ENCODE measurements around the gene N4BP2.
A peak's percentile ranks its signal among the peaks of the same experiment; 100 is the strongest.

The N4BP2 gene

GRCh38 chr4:40187386-40187906 lies 130.8 kb downstream of the N4BP2 start:
- peak; percentile 79 for FAIRE-seq
- no peak for DNase-seq (ENCODE audit: insufficient read length)
- TF ChIP-seq TAF1 (IDR thresholded peaks at IDR 0.05; ENCODE audit: borderline replicate concordance, low read depth, low read length) (no peak), POLR2A (IDR thresholded peaks at IDR 0.05; ENCODE audit: low read depth, low read length) (no peak), POLR2AphosphoS5 (IDR thresholded peaks at IDR 0.05; ENCODE audit: low read depth, low read length) (no peak)

- no peak for FAIRE-seq
- no peak for DNase-seq (ENCODE audit: insufficient read length)
- no peak for TF ChIP-seq POLR2A (IDR thresholded peaks at IDR 0.05; ENCODE audit: low read depth, low read length)
- TF ChIP-seq POLR2AphosphoS5 (IDR thresholded peaks at IDR 0.05; ENCODE audit: low read depth, low read length), result no peak
- no peak for TF ChIP-seq TAF1 (IDR thresholded peaks at IDR 0.05; ENCODE audit: borderline replicate concordance, low read depth, low read length)
Measured at GRCh38 chr4:40190019-40190418, 133.4 kb downstream of the N4BP2 start.

GRCh38 chr4:40190465-40190864 lies 133.8 kb downstream of the N4BP2 start:
- DNase-seq (ENCODE audit: insufficient read length) (no peak), FAIRE-seq (no peak)

DNA sequence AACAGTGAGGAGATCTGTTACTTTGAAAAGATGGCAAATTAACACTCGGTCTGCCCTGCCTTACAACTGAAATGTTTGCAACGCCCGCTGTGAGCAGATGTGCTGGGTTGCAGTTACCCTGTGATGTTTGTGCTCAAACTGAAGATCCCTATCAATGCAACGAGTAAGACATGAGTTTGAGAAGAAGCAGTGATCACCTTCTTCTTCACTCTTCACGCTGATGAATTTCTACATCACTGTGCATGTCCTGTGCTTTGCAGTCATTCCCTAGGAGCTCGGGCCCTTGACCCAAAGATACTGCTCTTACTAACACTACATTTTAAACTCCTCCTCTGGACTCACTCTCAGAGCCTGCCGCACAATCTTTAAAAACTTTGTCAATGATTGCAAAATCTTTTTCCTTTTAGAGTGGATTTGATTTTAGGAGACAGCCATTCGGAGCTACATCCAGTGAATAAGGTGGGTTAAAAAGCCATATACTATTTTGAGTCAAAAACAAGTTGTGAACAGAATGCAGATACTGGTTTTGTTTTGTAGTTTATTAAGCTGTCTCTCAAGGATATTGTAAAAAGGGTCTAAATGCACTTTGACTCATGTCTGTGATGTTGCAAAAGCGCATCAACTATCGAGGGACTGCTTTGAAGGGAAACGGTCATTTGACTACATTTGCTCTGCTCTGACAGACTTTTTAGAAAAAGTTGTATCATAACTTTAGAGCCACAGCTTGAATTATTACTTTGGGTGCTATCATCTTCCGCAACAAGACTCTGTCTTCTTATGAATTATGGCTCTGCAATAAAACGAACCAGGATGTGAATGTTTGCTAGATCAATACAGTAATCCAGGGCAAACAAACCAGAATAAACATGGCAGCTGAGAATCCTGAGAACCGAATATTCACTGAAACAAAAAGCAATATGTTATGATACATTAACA lies 134.5 kb downstream of the N4BP2 start:
- peak; percentile 78 for FAIRE-seq
- no peak for DNase-seq (ENCODE audit: insufficient read length)

More at GRCh38 chr4:40190465-40190864, 133.8 kb downstream of the N4BP2 start:
- no peak for TF ChIP-seq TAF1 (IDR thresholded peaks at IDR 0.05; ENCODE audit: borderline replicate concordance, low read depth, low read length)
- no peak for TF ChIP-seq POLR2A (IDR thresholded peaks at IDR 0.05; ENCODE audit: low read depth, low read length)
- TF ChIP-seq POLR2AphosphoS5 (IDR thresholded peaks at IDR 0.05; ENCODE audit: low read depth, low read length), result no peak

DNA sequence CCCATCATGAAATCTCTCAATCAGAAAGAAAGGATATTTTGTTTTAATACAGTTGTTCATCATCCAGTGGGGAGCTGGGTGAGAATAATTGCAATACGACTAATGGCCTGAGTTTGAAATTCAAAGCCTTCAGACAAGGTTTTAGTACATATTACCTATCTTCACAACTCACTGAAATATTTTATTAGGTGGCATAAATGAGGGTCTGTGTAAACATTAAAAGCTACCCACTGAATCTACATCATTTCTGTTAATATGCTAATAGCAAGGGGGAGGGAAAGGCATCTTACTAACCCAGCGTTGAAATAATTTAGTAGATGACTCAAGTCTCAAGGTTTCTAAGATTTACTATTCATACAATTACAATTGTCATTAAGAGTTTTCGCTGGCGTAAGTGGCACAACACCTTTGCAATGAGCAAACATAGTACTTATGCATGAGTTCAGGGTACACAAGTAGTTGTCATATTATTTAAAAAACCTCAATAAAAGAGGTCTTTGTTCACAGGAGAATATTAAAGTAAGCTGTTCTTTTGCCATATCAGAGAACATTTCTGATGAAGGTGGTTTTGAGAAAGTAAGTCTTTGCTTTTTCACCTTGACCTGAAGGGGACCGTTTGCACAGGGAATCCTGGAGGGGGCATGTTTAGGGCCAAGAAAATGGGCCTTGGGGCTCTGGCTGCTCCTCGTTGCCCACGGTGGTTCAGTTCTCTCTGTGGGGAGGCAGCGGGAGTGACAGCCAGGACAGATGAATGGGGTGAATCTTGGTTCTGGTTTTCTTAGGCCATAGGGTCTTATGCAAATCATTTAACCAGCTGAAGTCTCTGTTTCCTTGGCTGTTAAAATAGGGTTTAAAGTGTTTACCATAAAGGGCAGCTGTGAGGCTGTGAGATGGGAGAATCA lies 135.7 kb downstream of the N4BP2 start:
- TF ChIP-seq POLR2AphosphoS5 (IDR thresholded peaks at IDR 0.05; ENCODE audit: low read depth, low read length) (peak; percentile 88), POLR2A (IDR thresholded peaks at IDR 0.05; ENCODE audit: low read depth, low read length) (peak; percentile 82), TAF1 (IDR thresholded peaks at IDR 0.05; ENCODE audit: borderline replicate concordance, low read depth, low read length) (peak; percentile 56)
- FAIRE-seq (peak; percentile 96), DNase-seq (ENCODE audit: insufficient read length) (no peak)

More for the DNA sequence above, 134.5 kb downstream of the N4BP2 start:
- TF ChIP-seq TAF1 (IDR thresholded peaks at IDR 0.05; ENCODE audit: borderline replicate concordance, low read depth, low read length) (no peak), POLR2A (IDR thresholded peaks at IDR 0.05; ENCODE audit: low read depth, low read length) (peak; percentile 50; the same call in 1 of the 2 replicates), POLR2AphosphoS5 (IDR thresholded peaks at IDR 0.05; ENCODE audit: low read depth, low read length) (peak; percentile 45; the same call in 1 of the 2 replicates)

- TF ChIP-seq POLR2A (IDR thresholded peaks at IDR 0.05; ENCODE audit: low read depth, low read length) (peak; percentile 63), POLR2AphosphoS5 (IDR thresholded peaks at IDR 0.05; ENCODE audit: low read depth, low read length) (peak; percentile 77; the same call in 1 of the 2 replicates), TAF1 (IDR thresholded peaks at IDR 0.05; ENCODE audit: borderline replicate concordance, low read depth, low read length) (no peak; the same call in 1 of the 2 replicates)
- no peak for FAIRE-seq
- DNase-seq (ENCODE audit: insufficient read length), result no peak
Measured at GRCh38 chr4:40193016-40193571, 136.4 kb downstream of the N4BP2 start.

DNA sequence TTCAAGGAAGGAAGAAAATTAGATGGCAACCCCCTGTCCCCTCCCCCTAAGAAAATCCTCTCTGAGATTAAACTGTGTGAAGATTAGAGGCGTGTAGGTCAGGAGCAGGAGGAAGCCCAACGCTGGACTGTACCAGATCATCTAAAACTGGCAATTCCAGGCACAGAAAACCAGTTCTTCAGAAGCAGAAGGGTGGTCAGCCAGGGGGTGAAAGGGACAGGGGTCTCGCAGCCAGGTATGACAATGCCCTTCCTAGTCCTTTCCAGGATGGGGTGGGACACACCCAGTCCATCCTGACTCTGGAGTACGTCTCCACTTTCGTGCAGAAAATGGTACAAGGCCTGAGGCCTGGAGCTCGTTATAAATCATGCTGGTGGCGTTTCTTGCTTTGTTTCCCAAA lies 136.9 kb downstream of the N4BP2 start:
- FAIRE-seq (peak; percentile 61), DNase-seq (ENCODE audit: insufficient read length) (no peak)
- TF ChIP-seq POLR2AphosphoS5 (IDR thresholded peaks at IDR 0.05; ENCODE audit: low read depth, low read length) (no peak), POLR2A (IDR thresholded peaks at IDR 0.05; ENCODE audit: low read depth, low read length) (no peak), TAF1 (IDR thresholded peaks at IDR 0.05; ENCODE audit: borderline replicate concordance, low read depth, low read length) (no peak)

GRCh38 chr4:40194602-40195161 lies 138.0 kb downstream of the N4BP2 start:
- peak; percentile 29; the same call in 1 of the 2 replicates for TF ChIP-seq POLR2A (IDR thresholded peaks at IDR 0.05; ENCODE audit: low read depth, low read length)
- TF ChIP-seq POLR2AphosphoS5 (IDR thresholded peaks at IDR 0.05; ENCODE audit: low read depth, low read length), result no peak; the same call in 1 of the 2 replicates
- TF ChIP-seq TAF1 (IDR thresholded peaks at IDR 0.05; ENCODE audit: borderline replicate concordance, low read depth, low read length), result peak; percentile 48; the same call in 1 of the 2 replicates
- DNase-seq (ENCODE audit: insufficient read length) (no peak), FAIRE-seq (peak; percentile 86)

- TF ChIP-seq POLR2A (IDR thresholded peaks at IDR 0.05; ENCODE audit: low read depth, low read length) (no peak), TAF1 (IDR thresholded peaks at IDR 0.05; ENCODE audit: borderline replicate concordance, low read depth, low read length) (0 out of 2 replicates have a peak, but pooled peaks have one; percentile 27)
- no peak for DNase-seq (ENCODE audit: insufficient read length)
- FAIRE-seq, result peak; percentile 76
Measured at GRCh38 chr4:40195182-40196177, 138.8 kb downstream of the N4BP2 start.

Data from GM12892 (cell line).